DND-41 (cell line): Measurements from ENCODE around the gene RAD52.

Source experiments
- ATAC-seq: fragments of 200-7000 bp; cut with Tn5 transposase; 3 replicates; pipeline ENCODE4 v1.9.1; 2021; ENCODE audit warnings: low read depth; ENCODE audit not compliant: insufficient read depth
- DNase-seq: peaks from one replicate; pipeline ENCODE4 v3.0.0-alpha.2; 2020
- H2AFZ ChIP-seq: 2 replicates; pipeline ENCODE4 v1.6.0; 2012; ENCODE audit warnings: low read depth, low read length
- H3K27ac ChIP-seq: 2 replicates; pipeline ENCODE4 v1.5.1; 2012; ENCODE audit warnings: low read length, inconsistent platforms
- H3K27me3 ChIP-seq: fragments of 200-600 bp; sonication (generic); 2 replicates; pipeline ENCODE4 v1.6.0; 2012; ENCODE audit warnings: low read length, mild to moderate bottlenecking, inconsistent platforms; ENCODE audit not compliant: insufficient read depth, poor library complexity
- H3K36me3 ChIP-seq: 2 replicates; pipeline ENCODE4 v1.5.1; 2012; ENCODE audit warnings: low read length, inconsistent platforms; ENCODE audit not compliant: insufficient read depth
- H3K4me1 ChIP-seq: 2 replicates; pipeline ENCODE4 v1.5.1; 2012; ENCODE audit warnings: mild to moderate bottlenecking, low read length; ENCODE audit not compliant: insufficient read depth
- H3K4me2 ChIP-seq: 2 replicates; pipeline ENCODE4 v1.6.0; 2012; ENCODE audit warnings: mild to moderate bottlenecking, moderate library complexity, low read length, inconsistent platforms; ENCODE audit not compliant: insufficient read depth
- H3K4me3 ChIP-seq, 2 experiments: fragments of 200-600 bp in 1 of 2; shearing (Covaris generic) in 1 of 2; 2 replicates each; pipeline ENCODE4 v1.5.1; 2012 to 2016; ENCODE audit warnings: inconsistent platforms in 2 of 2, low read length in 2 of 2, mild to moderate bottlenecking in 2 of 2, low read depth in 1 of 2, moderate library complexity in 1 of 2
- H3K79me2 ChIP-seq: 2 replicates; pipeline ENCODE4 v1.6.0; 2012; ENCODE audit warnings: low read length, inconsistent platforms; ENCODE audit not compliant: insufficient read depth
- H3K9ac ChIP-seq: 2 replicates; pipeline ENCODE4 v1.6.0; 2012; ENCODE audit warnings: low read depth, mild to moderate bottlenecking, inconsistent platforms, low read length, moderate library complexity
- H3K9me3 ChIP-seq: 2 replicates; pipeline ENCODE4 v1.5.1; 2012; ENCODE audit warnings: low read length, moderate library complexity, mild to moderate bottlenecking, inconsistent platforms; ENCODE audit not compliant: insufficient read depth, severe bottlenecking
- H4K20me1 ChIP-seq: 2 replicates; pipeline ENCODE4 v1.6.0; 2012; ENCODE audit warnings: low read length; ENCODE audit not compliant: insufficient read depth
- CTCF ChIP-seq: IDR thresholded peaks from 2 replicates; pipeline ENCODE4 v1.5.1; 2012; ENCODE audit warnings: borderline replicate concordance, low read length, moderate library complexity, mild to moderate bottlenecking; ENCODE audit not compliant: poor library complexity, severe bottlenecking; ENCODE audit errors: extremely low read depth
- EZH2 ChIP-seq: IDR thresholded peaks from 3 replicates; pipeline ENCODE4 v1.6.1; 2012; ENCODE audit warnings: borderline replicate concordance, low read depth, mild to moderate bottlenecking, moderate library complexity, low read length, inconsistent platforms; ENCODE audit not compliant: severe bottlenecking

Gene RAD52

GRCh38 chr12:907413-908185 lies 41.9 kb downstream of the RAD52 start:
- Histone ChIP-seq H3K4me1 (no peaks in the 10 kb centered on the region), H3K79me2 (peaks cover 5% of the 10 kb centered on the region; the same call in 1 of the 2 replicates), H4K20me1 (peaks cover 22% of the 10 kb centered on the region), H3K27ac (no peak overlapping the region), H3K4me3 (no peak overlapping the region), H3K4me2 (no peak overlapping the region), H3K27me3 (no peaks in the 10 kb centered on the region), H3K36me3 (peaks cover 97% of the 10 kb centered on the region), H3K9me3 (no peaks in the 10 kb centered on the region), H3K9ac (no peak overlapping the region), H2AFZ (no peak overlapping the region)
- TF ChIP-seq EZH2: no peak
- no peak for TF ChIP-seq CTCF
- DNase-seq (no peak), ATAC-seq (no peak)

- H3K9ac ChIP-seq: no peak overlapping the region
- H3K27ac ChIP-seq: no peak overlapping the region
- TF ChIP-seq EZH2 (no peak), CTCF (no peak)
- H2AFZ ChIP-seq: no peak overlapping the region
- peaks cover 22% of the 10 kb centered on the region for H4K20me1 ChIP-seq
- peaks cover 98% of the 10 kb centered on the region for H3K36me3 ChIP-seq
- peaks cover 5% of the 10 kb centered on the region for H3K79me2 ChIP-seq
- no peak for DNase-seq
- H3K27me3 ChIP-seq: no peaks in the 10 kb centered on the region
- no peak overlapping the region for H3K4me3 ChIP-seq
- no peak overlapping the region for H3K4me2 ChIP-seq
- H3K9me3 ChIP-seq: no peaks in the 10 kb centered on the region
- no peak for ATAC-seq
- H3K4me1 ChIP-seq: no peaks in the 10 kb centered on the region
These were observed 43.4 kb downstream of the RAD52 start for GRCh38 chr12:906062-906585.

GRCh38 chr12:905261-906031 lies 44.0 kb downstream of the RAD52 start:
- TF ChIP-seq EZH2 (no peak), CTCF (no peak)
- 0 out of 3 replicates have a peak, but pooled peaks have one; percentile 29 for ATAC-seq
- Histone ChIP-seq H3K4me2 (no peak overlapping the region), H2AFZ (no peak overlapping the region), H3K27me3 (no peaks in the 10 kb centered on the region), H3K4me1 (no peaks in the 10 kb centered on the region), H3K36me3 (peaks cover 98% of the 10 kb centered on the region), H3K9me3 (no peaks in the 10 kb centered on the region), H3K27ac (no peak overlapping the region), H3K79me2 (no peaks in the 10 kb centered on the region; the same call in 1 of the 2 replicates), H3K4me3 (no peak overlapping the region), H4K20me1 (peaks cover 22% of the 10 kb centered on the region), H3K9ac (no peak overlapping the region)
- DNase-seq: no peak
